Gastroesophageal sphincter (tissue), 4 donors: ENCODE results near the gene SEMA6A. TPM values are rescaled to one million over a fixed set of nuclear protein-coding genes. Genes with fewer than 3 reads are reported as not detected.

ENCODE experiments used
- ATAC-seq: fragments of 150-250 bp; one replicate; pipeline ENCODE4 v1.9.1; 2016; ENCODE audit warnings: mild to moderate bottlenecking, moderate library complexity
- H3K27ac ChIP-seq, 4 donors: fragments of 200-600 bp; sonication (generic) in 3 of 4; 1 replicate in 3 of 4; 2 replicates in 1 of 4; pipeline ENCODE4 v1.5.1; 2016 to 2019
- H3K27me3 ChIP-seq: fragments of 200-600 bp; sonication (generic); one replicate; pipeline ENCODE4 v1.5.1; 2019
- H3K36me3 ChIP-seq, 2 donors: fragments of 200-600 bp; sonication (generic); one replicate each; pipeline ENCODE4 v1.5.1; 2019; ENCODE audit warnings: control low read depth in 1 of 2
- H3K4me1 ChIP-seq, 3 donors: fragments of 200-600 bp; sonication (generic); 1 replicate in 2 of 3; 2 replicates in 1 of 3; pipeline ENCODE4 v1.5.1; 2016 to 2019; ENCODE audit warnings: control low read depth in 2 of 3
- H3K4me3 ChIP-seq, 2 donors: fragments of 200-600 bp; sonication (generic); one replicate each; pipeline ENCODE4 v1.5.1; 2019; ENCODE audit warnings: mild to moderate bottlenecking in 1 of 2, moderate library complexity in 1 of 2
- H3K9me3 ChIP-seq, 3 donors: fragments of 200-600 bp; sonication (generic); one replicate each; pipeline ENCODE4 v1.5.1; 2017 to 2019; ENCODE audit warnings: control low read depth in 2 of 3
- CTCF ChIP-seq, 4 experiments: fragments of 200-600 bp in 2 of 4; fragments of 450-650 bp in 2 of 4; sonication (generic) in 1 of 4; IDR thresholded peaks; one replicate each; pipeline ENCODE4 v1.5.1; 2017 to 2019; ENCODE audit warnings: antibody characterized with exemption in 4 of 4, mild to moderate bottlenecking in 2 of 4, moderate library complexity in 2 of 4
- EP300 ChIP-seq: sonication (generic); formaldehyde crosslinking; IDR thresholded peaks from one replicate; pipeline ENCODE4 v1.6.1; 2017; ENCODE audit warnings: antibody characterized with exemption, mild to moderate bottlenecking
- POLR2A ChIP-seq, 2 donors: fragments of 450-650 bp; IDR thresholded peaks; one replicate each; pipeline ENCODE4 v1.6.1; 2017; ENCODE audit warnings: antibody characterized with exemption in 2 of 2, mild to moderate bottlenecking in 2 of 2, moderate library complexity in 1 of 2
- POLR2AphosphoS5 ChIP-seq: sonication (generic); formaldehyde crosslinking; IDR thresholded peaks from one replicate; pipeline ENCODE4 v1.6.1; 2017; ENCODE audit warnings: antibody characterized with exemption
- WGBS, 2 donors: methylation state at CpG; one replicate each; pipeline ENCODE4 v1.1.5; 2018; ENCODE audit warnings: low coverage in 1 of 2; 5-methylcytosine and 5-hydroxymethylcytosine counted together
- total RNA-seq, 4 donors: library from RNA; depleted of rRNA; stranded (reverse); fragments of >200 nt; gene quantifications; one replicate each; pipeline ENCODE4 v1.1.0, GENCODE V29; 2016

SEMA6A gene
- total RNA-seq, 4 donors from 2014 or later: 10.9 to 19.8 (median 17.8) TPM

GRCh38 chr5:116415989-116416388 is 158.6 kb downstream of the SEMA6A start:
- Histone ChIP-seq H3K27me3 (no peaks in the 10 kb centered on the region), H3K4me3 (no peak overlapping the region), H3K9me3 (no peaks in the 10 kb centered on the region), H3K36me3 (no peaks in the 10 kb centered on the region), H3K27ac (no peak overlapping the region), H3K4me1 (peaks cover 0 to 13% (median 0%) of the 10 kb centered on the region in 3 donors)
- 94 to 96% methylated on average over 5 of the region's 5 CpGs for WGBS, 2 donors
- ATAC-seq: no peak
- no peak for TF ChIP-seq POLR2A (IDR thresholded peaks at IDR 0.05)
- TF ChIP-seq CTCF (IDR thresholded peaks at IDR 0.05): no peak
- no peak for TF ChIP-seq POLR2AphosphoS5
- TF ChIP-seq EP300: no peak

GRCh38 chr5:116415182-116415581 is 159.4 kb downstream of the SEMA6A start:
- no peak overlapping the region for H3K27ac ChIP-seq
- no peaks in the 10 kb centered on the region for H3K36me3 ChIP-seq
- H3K27me3 ChIP-seq: no peaks in the 10 kb centered on the region
- peaks cover 0 to 21% (median 0%) of the 10 kb centered on the region in 3 donors for H3K4me1 ChIP-seq
- WGBS, 2 donors: 50% methylated on average over 1 of the region's 1 CpG; no CpG with 5 or more reads in 1 of the 2 donors
- TF ChIP-seq POLR2A (IDR thresholded peaks at IDR 0.05) (no peak), CTCF (IDR thresholded peaks at IDR 0.05) (no peak), EP300 (no peak), POLR2AphosphoS5 (no peak)
- H3K4me3 ChIP-seq: no peak overlapping the region
- no peak for ATAC-seq
- no peaks in the 10 kb centered on the region for H3K9me3 ChIP-seq

GRCh38 chr5:116411101-116411571 is 163.5 kb downstream of the SEMA6A start:
- Histone ChIP-seq H3K9me3 (no peaks in the 10 kb centered on the region), H3K4me3 (no peak overlapping the region)
- WGBS, 2 donors: 29 to 71% methylated on average over 3 to 5 of the region's 5 CpGs

GRCh38 chr5:116410336-116410890 is 164.2 kb downstream of the SEMA6A start:
- H3K27ac ChIP-seq: no peak overlapping the region
- no peaks in the 10 kb centered on the region for H3K36me3 ChIP-seq
- H3K9me3 ChIP-seq: no peaks in the 10 kb centered on the region
- no peak for ATAC-seq
- no peak overlapping the region for H3K4me3 ChIP-seq
- H3K27me3 ChIP-seq: no peaks in the 10 kb centered on the region
- peaks cover 0 to 38% (median 0%) of the 10 kb centered on the region in 3 donors for H3K4me1 ChIP-seq
- WGBS, 2 donors: 56 to 57% methylated on average over 1 to 2 of the region's 3 CpGs
- TF ChIP-seq POLR2AphosphoS5 (no peak), POLR2A (IDR thresholded peaks at IDR 0.05) (no peak)

More at GRCh38 chr5:116411101-116411571, 163.5 kb downstream of the SEMA6A start:
- Histone ChIP-seq H3K27ac (no peak overlapping the region), H3K27me3 (no peaks in the 10 kb centered on the region), H3K4me1 (peaks cover 0 to 38% (median 0%) of the 10 kb centered on the region in 3 donors), H3K36me3 (no peaks in the 10 kb centered on the region)
- TF ChIP-seq POLR2AphosphoS5 (no peak), POLR2A (IDR thresholded peaks at IDR 0.05) (no peak)
- peak; percentile 54 for ATAC-seq

- 88% methylated on average over 5 of the region's 5 CpGs; no CpG with 5 or more reads in 1 of the 2 donors for WGBS, 2 donors
- Histone ChIP-seq H3K36me3 (no peaks in the 10 kb centered on the region), H3K27me3 (no peaks in the 10 kb centered on the region), H3K9me3 (no peaks in the 10 kb centered on the region), H3K4me3 (no peak overlapping the region), H3K4me1 (peaks cover 0 to 38% (median 0%) of the 10 kb centered on the region in 3 donors), H3K27ac (no peak overlapping the region)
- no peak for TF ChIP-seq POLR2AphosphoS5
- no peak for TF ChIP-seq EP300
- TF ChIP-seq POLR2A (IDR thresholded peaks at IDR 0.05): no peak
- no peak for TF ChIP-seq CTCF (IDR thresholded peaks at IDR 0.05)
- no peak for ATAC-seq
Measured at GRCh38 chr5:116409591-116410296, 164.9 kb downstream of the SEMA6A start.
